ENCODE measurements around the gene ARR3.
"Not testable (repeated sequence)": the region's sequence is repeated elsewhere in the genome, so short reads cannot be mapped to it uniquely, and the experiment has no call there.

ARR3 gene

GRCh38 chrX:70268034-70268433, at the start of gene ARR3:
TSS of gene ARR3 (plus strand) at chrX:70268334. CDS start at chrX:70269386, 1,052 bp downstream.
- no peak for DNase-seq (ENCODE audit: low read depth)

GRCh38 chrX:70219938-70220764, 48.0 kb upstream of the ARR3 start:
- no peak for DNase-seq (ENCODE audit: low read depth)

DNA sequence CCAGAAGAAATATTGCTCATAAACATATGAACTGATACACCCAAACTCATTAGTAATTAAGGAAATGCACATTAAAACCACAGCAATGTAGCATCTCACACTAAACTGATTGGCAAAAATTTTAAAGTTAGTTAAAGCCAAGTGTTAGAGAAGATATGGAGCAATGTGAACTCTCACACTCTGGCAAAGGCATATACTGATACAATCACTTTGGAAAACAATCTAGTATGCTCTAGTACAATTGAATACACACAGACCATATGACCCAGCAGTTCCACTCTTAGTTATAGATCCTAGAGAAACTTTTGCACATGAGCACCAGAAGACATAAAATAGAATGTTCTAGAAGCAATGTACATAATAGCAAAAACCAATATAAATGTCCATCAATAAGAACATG, 42.1 kb upstream of the ARR3 start:
- no peak for DNase-seq (ENCODE audit: low read depth)

DNA sequence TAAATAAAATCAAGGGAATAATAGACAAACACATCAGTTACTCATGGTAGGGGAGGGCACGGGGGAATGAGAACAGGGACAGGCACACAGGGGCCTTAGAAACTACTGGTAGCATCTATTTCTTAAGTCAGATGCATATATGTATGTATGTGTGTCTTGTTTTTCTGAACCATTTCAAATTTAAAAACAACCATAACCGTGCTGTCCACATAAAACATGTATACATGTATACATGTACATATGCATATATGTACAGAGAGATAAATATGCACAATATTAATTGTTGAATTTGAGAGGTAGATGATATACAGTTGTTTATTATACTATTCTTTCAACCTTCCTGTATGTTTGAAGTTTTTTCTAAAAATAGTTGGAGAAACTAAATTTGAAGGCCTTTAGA, 41.4 kb upstream of the ARR3 start:
- DNase-seq (ENCODE audit: low read depth) = no peak

DNA sequence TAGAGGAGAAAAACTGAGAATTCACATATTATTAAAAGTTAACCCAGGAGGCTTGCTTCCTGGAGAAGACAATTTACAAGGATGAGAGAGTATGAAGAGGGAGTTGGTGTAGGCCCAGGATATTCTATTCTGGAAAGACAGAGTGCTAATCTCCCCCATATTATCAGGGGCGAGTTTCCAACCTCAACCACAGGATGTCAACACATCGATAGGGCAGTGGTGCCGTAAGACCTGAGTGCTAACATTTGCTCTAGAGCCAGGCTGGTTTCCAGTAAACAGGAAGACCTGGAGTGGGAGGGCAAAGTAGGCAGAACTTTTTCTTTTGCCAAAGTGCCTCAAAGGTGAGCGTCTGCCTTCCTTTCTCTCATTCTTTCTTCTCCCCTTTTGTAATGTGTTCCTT, 36.5 kb upstream of the ARR3 start:
- DNase-seq (ENCODE audit: low read depth) = no peak

- DNase-seq (ENCODE audit: low read depth) = no peak
Observed at GRCh38 chrX:70234355-70234754, 33.8 kb upstream of the ARR3 start, which contains the start of gene AWAT1. TSS of gene AWAT1 (plus strand) at chrX:70234655. CDS start at chrX:70234696, 41 bp downstream.

- no peak for DNase-seq (ENCODE audit: low read depth)
Observed at GRCh38 chrX:70240751-70241150, 27.4 kb upstream of the ARR3 start.

DNA sequence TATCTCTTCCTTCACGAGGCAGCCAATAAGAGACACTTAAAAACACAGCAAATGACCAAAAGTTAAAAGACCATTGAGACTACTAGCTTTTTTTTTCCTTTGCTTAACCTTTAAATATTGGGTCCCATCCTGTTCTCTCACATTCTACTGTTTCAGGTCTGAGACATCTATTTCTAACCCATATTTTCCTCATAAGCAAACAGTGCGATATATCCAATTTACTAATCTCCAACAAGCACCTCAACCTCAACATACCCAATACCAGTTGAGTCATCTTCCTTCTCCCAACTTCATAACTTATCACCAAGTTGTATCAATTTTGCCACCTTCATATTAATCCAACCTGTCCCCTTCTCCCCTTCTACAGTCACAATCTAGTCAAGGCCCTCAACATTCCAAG, 26.6 kb upstream of the ARR3 start:
- no peak for DNase-seq (ENCODE audit: low read depth)

DNA sequence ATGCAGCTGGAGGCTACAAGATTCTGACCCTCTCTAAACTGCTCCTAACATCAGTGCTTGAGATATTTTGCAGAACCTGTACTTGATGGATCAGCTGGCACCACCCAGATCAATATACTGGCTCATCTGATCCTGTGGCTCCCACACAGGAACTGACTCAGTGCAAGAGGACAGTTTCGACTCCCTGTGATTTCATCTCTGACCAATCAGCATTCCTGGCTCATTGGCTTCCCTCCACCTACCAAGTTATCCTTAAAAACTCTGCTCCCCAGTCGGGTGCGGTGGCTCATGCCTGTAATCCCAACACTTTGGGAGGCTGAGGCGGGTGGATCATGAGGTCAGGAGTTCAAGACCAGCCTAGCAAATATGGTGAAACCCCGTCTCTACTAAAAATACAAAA, 24.5 kb upstream of the ARR3 start:
- not testable (repeated sequence) for DNase-seq (ENCODE audit: low read depth)

DNA sequence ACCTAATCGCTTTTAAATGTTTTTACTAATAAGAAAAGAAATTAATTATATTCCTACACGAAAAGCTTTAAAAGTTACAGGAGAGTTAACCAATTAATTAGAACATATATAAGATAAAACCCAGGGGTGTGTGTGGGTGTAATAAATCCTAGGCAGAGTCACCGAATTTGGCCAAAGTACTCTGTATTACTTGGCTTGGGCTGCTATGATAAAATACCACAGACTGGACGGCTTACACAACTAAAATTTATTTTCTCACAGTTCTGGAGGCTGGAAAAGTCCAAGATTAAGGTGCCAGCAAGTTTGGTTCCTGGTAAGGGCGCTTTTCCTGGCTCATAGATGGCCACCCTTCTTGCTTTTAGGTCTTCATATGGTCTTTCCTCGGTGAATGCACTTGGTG, 23.3 kb upstream of the ARR3 start:
- DNase-seq (ENCODE audit: low read depth) = no peak

DNA sequence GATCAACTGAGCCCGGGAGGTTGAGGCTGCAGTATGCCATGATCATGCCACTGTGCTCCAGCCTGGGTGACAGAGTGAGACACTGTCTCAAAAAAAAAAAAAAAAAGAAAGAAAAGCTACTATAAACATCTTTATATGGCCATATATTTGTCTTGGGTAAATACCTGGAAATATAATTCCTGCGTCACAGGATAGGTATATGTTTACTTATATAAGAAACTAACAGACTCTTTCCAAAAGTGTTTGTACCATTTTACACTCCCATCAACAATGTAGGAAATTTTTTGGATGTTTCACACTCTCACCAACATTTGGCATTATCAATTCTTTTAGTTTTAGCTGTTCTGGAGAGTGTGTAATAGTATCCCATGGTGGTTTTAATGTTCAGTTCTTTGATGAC, 20.9 kb upstream of the ARR3 start:
- DNase-seq (ENCODE audit: low read depth) = no peak

DNA sequence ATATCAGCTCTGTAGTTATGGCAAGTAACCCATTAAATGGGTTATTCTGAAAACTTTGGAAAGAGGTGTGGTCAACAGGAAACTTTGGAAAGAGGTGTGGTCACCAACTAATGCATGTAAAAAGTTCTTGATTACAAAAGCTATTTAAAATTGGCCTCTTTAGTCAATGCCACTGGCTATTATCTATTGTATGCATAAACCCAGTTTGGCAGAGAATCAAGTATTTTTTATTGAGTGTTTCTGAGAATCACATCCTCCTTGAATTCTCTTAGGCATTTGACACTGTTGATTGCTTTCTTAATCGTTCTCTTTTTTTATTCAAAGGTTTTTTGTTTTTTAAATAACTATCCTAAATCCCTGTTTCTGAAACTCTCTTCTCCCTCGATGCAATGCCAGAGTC, 15.6 kb upstream of the ARR3 start:
- DNase-seq (ENCODE audit: low read depth) = no peak

- DNase-seq (ENCODE audit: low read depth) = no peak
Observed at GRCh38 chrX:70253377-70254062, 14.6 kb upstream of the ARR3 start.

- no peak for DNase-seq (ENCODE audit: low read depth)
Observed at GRCh38 chrX:70254063-70254400, 14.1 kb upstream of the ARR3 start.

GRCh38 chrX:70254909-70255308, 13.2 kb upstream of the ARR3 start:
- no peak for DNase-seq (ENCODE audit: low read depth)

GRCh38 chrX:70255452-70255851, 12.7 kb upstream of the ARR3 start:
- no peak for DNase-seq (ENCODE audit: low read depth)

DNA sequence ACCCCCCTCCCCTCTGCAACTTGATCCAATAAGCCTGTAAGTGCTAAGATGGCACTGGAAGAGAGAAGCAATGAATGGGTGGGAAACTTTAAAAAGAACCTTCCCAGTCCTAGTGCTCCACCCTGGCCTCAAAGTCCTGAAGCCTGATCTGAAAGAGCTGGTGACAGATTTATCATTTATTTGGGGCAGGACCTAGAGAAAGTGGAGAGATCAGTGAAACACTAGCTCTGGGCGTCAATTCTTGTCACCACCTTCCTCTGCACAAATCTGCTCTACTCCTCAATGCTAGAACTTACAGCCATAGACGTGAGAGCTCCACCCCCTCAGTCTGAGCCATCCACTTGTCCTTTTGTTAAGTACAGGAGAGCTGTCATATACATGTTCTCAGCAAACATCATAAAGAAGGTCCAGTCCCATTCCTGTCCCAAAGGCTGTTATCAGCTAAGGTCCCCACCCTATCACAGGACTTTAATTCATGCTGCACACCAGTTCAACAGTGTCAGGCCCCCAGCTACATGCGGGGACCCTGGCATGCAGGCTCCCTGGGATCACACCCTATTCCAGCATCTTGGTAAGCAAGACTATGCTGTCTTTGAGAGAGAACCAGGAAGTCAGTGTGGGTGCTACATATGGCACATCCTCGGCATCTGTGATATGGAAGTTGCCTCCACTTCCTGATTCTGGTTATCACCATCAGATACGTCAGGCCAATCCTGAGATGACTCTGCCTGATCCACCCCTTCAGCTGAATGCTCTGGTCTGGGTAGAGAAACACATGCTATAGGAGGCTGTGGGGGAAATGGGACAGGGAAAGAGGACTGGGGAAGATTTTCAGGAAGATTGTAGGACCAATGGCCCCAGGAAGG, 10.5 kb upstream of the ARR3 start:
- no peak for DNase-seq (ENCODE audit: low read depth)

GRCh38 chrX:70260104-70260503, 8.0 kb upstream of the ARR3 start, which contains the start of gene P2RY4:
TSS of gene P2RY4 (minus strand) at chrX:70260204. CDS start at chrX:70259624, 580 bp downstream.
- no peak for DNase-seq (ENCODE audit: low read depth)

DNA sequence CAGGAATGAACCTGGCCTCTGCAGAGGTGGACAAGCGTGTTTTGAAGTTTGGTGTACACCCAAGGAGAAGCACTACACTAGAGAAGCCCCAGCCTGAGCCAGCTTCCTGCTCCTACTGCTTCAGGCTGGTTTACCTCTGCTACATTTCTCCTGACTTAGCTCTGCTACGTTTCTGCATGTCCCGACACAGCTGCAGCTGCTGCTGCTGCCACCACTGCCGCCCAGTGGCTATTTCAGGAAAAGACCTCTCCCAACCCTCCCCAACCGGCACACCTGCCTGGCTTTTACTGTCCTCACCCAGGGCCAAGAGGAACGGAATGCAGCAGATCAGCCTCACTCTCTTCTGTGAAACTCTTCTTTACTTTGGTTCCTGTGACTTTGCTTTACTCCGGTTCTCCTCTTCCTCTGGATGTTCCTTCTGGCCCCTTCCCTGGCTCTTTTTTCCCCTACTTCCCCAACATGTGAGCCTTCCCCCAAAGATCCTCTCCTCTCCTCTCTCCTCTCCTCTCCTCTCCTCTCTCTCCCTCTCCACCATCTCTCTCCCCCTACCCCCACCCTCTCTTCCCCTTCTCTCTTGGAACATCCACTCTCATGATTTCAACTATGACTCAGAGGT, 5.1 kb upstream of the ARR3 start:
- DNase-seq (ENCODE audit: low read depth) = no peak

DNA sequence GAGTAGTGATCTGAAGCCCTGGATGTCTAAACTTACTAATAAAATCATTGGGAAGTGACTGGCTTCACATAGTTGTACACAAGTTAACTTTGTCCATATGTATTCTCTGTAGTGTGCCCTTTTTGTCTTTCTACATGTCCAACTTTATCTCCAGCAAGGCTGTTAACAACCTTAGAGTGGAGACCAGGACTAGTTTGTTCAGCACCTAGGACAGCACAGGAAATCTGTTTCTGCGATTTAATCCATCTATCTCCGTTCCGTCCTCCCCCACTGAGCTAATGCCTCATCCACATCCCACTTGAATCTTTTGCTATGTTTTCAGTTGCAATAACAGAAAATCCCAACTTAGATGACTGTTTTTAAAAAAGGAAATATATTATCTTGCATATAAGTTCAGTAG, 3.4 kb upstream of the ARR3 start:
- DNase-seq (ENCODE audit: low read depth) = no peak

- DNase-seq (ENCODE audit: low read depth) = not testable (repeated sequence)
Observed at GRCh38 chrX:70274029-70274428, 5.9 kb downstream of the ARR3 start.

- no peak for DNase-seq (ENCODE audit: low read depth)
Observed at GRCh38 chrX:70279081-70279480, 10.9 kb downstream of the ARR3 start.

Data from stimulated activated CD8-positive, alpha-beta memory T cell treated with anti-CD3 and anti-CD28 coated beads, Interleukin-15, amount 100 ng/mL, for 1 hour (primary cell).